Kidney (tissue), 14 donors: Measurements from ENCODE around the gene ZKSCAN1. TPM values are rescaled to one million over a fixed set of nuclear protein-coding genes. Genes with fewer than 3 reads are reported as not detected.

Source experiments
- DNase-seq, 5 donors: peaks; one replicate each; pipeline ENCODE4 v3.0.0-alpha.2; 2013 to 2020
- FAIRE-seq: peaks from 2 replicates; lab custom pipeline; 2012; peaks lifted over from hg19 to GRCh38; lab: Jason Lieb, UNC
- H3K27ac ChIP-seq, 2 donors: one replicate each; pipeline ENCODE4 v1.7.0; 2013; ENCODE audit warnings: low read depth in 2 of 2, low read length in 2 of 2, inconsistent platforms in 1 of 2
- H3K27me3 ChIP-seq: one replicate; pipeline ENCODE4 v1.7.1; 2013; ENCODE audit warnings: low read length, inconsistent platforms; ENCODE audit not compliant: control insufficient read depth, insufficient read depth
- H3K36me3 ChIP-seq, 3 donors: one replicate each; pipeline versions ENCODE4 v1.7.0 to v1.7.1; 2013; ENCODE audit warnings: low read length in 3 of 3, control low read depth in 1 of 3, inconsistent platforms in 1 of 3; ENCODE audit not compliant: insufficient read depth in 3 of 3, control insufficient read depth in 2 of 3
- H3K4me1 ChIP-seq, 3 donors: one replicate each; pipeline versions ENCODE4 v1.7.0 to v1.7.1; 2013; ENCODE audit warnings: low read length in 3 of 3, inconsistent platforms in 1 of 3, low read depth in 1 of 3; ENCODE audit not compliant: control insufficient read depth in 2 of 3, insufficient read depth in 2 of 3
- H3K4me3 ChIP-seq, 3 donors: one replicate each; pipeline versions ENCODE4 v1.7.0 to v1.8.1; 2013; ENCODE audit warnings: low read length in 3 of 3, control low read depth in 1 of 3, inconsistent platforms in 1 of 3
- H3K9ac ChIP-seq, 3 donors: one replicate each; pipeline versions ENCODE4 v1.7.0 to v1.7.1; 2013; ENCODE audit warnings: low read length in 3 of 3, control low read depth in 1 of 3, inconsistent platforms in 1 of 3
- H3K9me3 ChIP-seq, 3 donors: one replicate each; pipeline versions ENCODE4 v1.7.0 to v1.7.1; 2013; ENCODE audit warnings: low read length in 3 of 3, control low read depth in 1 of 3, inconsistent platforms in 1 of 3; ENCODE audit not compliant: control insufficient read depth in 2 of 3, insufficient read depth in 1 of 3
- CTCF ChIP-seq: IDR thresholded peaks from 3 replicates; pipeline ENCODE4 v1.5.1; 2012; ENCODE audit warnings: mild to moderate bottlenecking, moderate library complexity, borderline replicate concordance; ENCODE audit not compliant: insufficient read depth; ENCODE audit errors: extremely low read depth
- intact Hi-C: fragments of 100-400 bp; cut with DNase I; formaldehyde crosslinking; loops from one replicate; pipeline ENCODE4 v1.11.1; 2022
- polyA plus RNA-seq: library from polyadenylated mRNA; stranded (reverse); fragments of 350-450 nt; fragmentation: Illumina TruSeq; extraction: RNeasy Lipid Tissue Mini Kit (QIAGEN cat#74804); gene quantifications from one replicate; pipeline ENCODE4 v1.2.3, GENCODE V29; 2014; ENCODE audit warnings: low read depth, low replicate concordance; ENCODE audit not compliant: insufficient read depth
- total RNA-seq: library from RNA; stranded (reverse); fragmentation: NEBNext Ultra II Directional; extraction: Animal tissue kit (Norgen Biotek cat#: 25700); gene quantifications from one replicate; pipeline ENCODE4 v1.2.1, GENCODE V29; 2021
- donor health status: control.
- donor health status: control.
- donor health status: control.
- donor health status: control.
- donor health status: control.
- donor health status: DM: yes; HTN: yes; CAD: no.
- donor health status: Normal renal cell carcinoma (clear cell type).

Gene ZKSCAN1
- total and polyA plus RNA-seq, 2 donors from 2014 or later, result 7.7 to 76.6 TPM

- Histone ChIP-seq H3K36me3 (peaks cover 7 to 38% (median 32%) of the 10 kb centered on the region in 3 donors), H3K27ac (peak overlapping the region in 1 of 2 donors; percentile 92), H3K9ac (peak overlapping the region; percentile 69 to 86 (median 77)), H3K4me1 (peaks cover 0 to 7% (median 4%) of the 10 kb centered on the region in 3 donors), H3K9me3 (no peaks in the 10 kb centered on the region), H3K4me3 (peak overlapping the region; percentile 77 to 98 (median 81)), H3K27me3 (no peaks in the 10 kb centered on the region)
- no peak for TF ChIP-seq CTCF
- intact Hi-C loops, result no loop called here
- DNase-seq (no peak), FAIRE-seq (no peak)
Measured at GRCh38 chr7:100089458-100090196, 74.2 kb downstream of the ZKSCAN1 start.

DNA sequence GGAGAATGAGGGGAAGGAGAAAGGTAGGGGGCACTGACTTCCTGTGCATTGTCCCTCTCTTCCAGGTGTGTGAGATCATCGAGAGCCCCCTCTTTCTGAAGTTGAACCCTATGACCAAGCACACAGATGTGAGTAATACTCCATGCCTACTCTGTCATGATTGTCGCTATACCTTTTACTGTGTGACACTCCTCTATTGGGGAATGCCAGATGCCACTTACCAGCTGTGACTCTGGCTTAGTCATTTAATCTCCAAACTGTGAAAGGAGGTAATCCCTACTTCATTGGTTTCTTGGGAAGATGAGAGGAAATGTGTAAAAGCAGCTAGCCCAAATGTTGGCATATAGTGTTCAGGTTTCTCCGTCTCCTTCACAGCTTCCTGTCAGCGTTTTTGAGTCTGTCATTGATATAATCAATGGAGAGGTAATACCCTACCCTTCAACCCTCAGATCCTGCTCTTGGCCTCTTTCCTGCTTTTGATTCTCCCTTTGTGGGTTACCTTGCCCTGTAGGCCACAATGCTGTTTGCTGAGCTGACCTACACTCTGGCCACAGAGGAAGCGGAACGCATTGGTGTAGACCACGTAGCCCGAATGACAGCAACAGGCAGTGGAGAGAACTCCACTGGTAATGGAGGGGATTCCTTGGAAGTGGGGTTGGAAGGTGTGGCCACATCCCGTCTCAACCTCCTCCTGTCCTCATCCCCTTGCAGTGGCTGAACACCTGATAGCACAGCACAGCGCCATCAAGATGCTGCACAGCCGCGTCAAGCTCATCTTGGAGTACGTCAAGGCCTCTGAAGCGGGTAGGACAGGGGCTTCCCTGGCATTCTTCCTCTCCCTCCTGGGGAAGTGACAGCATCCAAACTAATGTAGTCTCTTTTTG, 75.4 kb downstream of the ZKSCAN1 start:
- no peak overlapping the region for H3K27ac ChIP-seq
- FAIRE-seq, result no peak
- intact Hi-C loops, result no loop called here
- DNase-seq, result no peak
- no peaks in the 10 kb centered on the region for H3K9me3 ChIP-seq
- no peak overlapping the region for H3K4me3 ChIP-seq
- H3K27me3 ChIP-seq, result no peaks in the 10 kb centered on the region
- TF ChIP-seq CTCF, result no peak
- H3K36me3 ChIP-seq, result peaks cover 10 to 49% (median 32%) of the 10 kb centered on the region in 3 donors
- no peak overlapping the region for H3K9ac ChIP-seq
- peaks cover 0 to 7% (median 4%) of the 10 kb centered on the region in 3 donors for H3K4me1 ChIP-seq

Other genes starting within 250 kb of the ZKSCAN1 start
- gene CYP3A4, start 231.4 kb upstream of the ZKSCAN1 start, total RNA-seq, result not detected
- 0.37 TPM for gene CYP3A4, start 231.4 kb upstream of the ZKSCAN1 start, polyA plus RNA-seq
- 0.16 TPM for gene CYP3A43, start 187.6 kb upstream of the ZKSCAN1 start, total RNA-seq
- not detected for gene CYP3A43, start 187.6 kb upstream of the ZKSCAN1 start, polyA plus RNA-seq
- gene OR2AE1, start 138.6 kb upstream of the ZKSCAN1 start, total RNA-seq, result not detected
- not detected for gene OR2AE1, start 138.6 kb upstream of the ZKSCAN1 start, polyA plus RNA-seq
- 30.9 TPM for gene TRIM4, start 96.1 kb upstream of the ZKSCAN1 start, total RNA-seq
- 15.4 TPM for gene TRIM4, start 96.1 kb upstream of the ZKSCAN1 start, polyA plus RNA-seq
- not detected for gene GJC3, start 86.0 kb upstream of the ZKSCAN1 start, total RNA-seq
- 0.73 TPM for gene GJC3, start 86.0 kb upstream of the ZKSCAN1 start, polyA plus RNA-seq
- 10.0 TPM for gene AZGP1, start 39.6 kb upstream of the ZKSCAN1 start, total RNA-seq
- 198 TPM for gene AZGP1, start 39.6 kb upstream of the ZKSCAN1 start, polyA plus RNA-seq
- 12.4 TPM for gene ZSCAN21, start 34.2 kb downstream of the ZKSCAN1 start, total RNA-seq
- gene ZSCAN21, start 34.2 kb downstream of the ZKSCAN1 start, polyA plus RNA-seq, result 10.8 TPM
- 30.8 TPM for gene ZNF3, start 66.1 kb downstream of the ZKSCAN1 start, total RNA-seq
- 15.8 TPM for gene ZNF3, start 66.1 kb downstream of the ZKSCAN1 start, polyA plus RNA-seq
- 89.1 TPM for gene COPS6, start 73.4 kb downstream of the ZKSCAN1 start, total RNA-seq
- gene COPS6, start 73.4 kb downstream of the ZKSCAN1 start, polyA plus RNA-seq, result 166 TPM
- gene MCM7, start 85.8 kb downstream of the ZKSCAN1 start, total RNA-seq, result 47.2 TPM
- gene MCM7, start 85.8 kb downstream of the ZKSCAN1 start, polyA plus RNA-seq, result 21.0 TPM
- gene AP4M1, start 86.0 kb downstream of the ZKSCAN1 start, total RNA-seq, result 22.8 TPM
- 16.4 TPM for gene AP4M1, start 86.0 kb downstream of the ZKSCAN1 start, polyA plus RNA-seq
- gene TAF6, start 103.8 kb downstream of the ZKSCAN1 start, total RNA-seq, result 62.7 TPM
- gene TAF6, start 103.8 kb downstream of the ZKSCAN1 start, polyA plus RNA-seq, result 41.3 TPM
- 11.6 TPM for gene CNPY4, start 104.0 kb downstream of the ZKSCAN1 start, total RNA-seq
- 22.0 TPM for gene CNPY4, start 104.0 kb downstream of the ZKSCAN1 start, polyA plus RNA-seq
- 2.4 TPM for gene MBLAC1, start 111.4 kb downstream of the ZKSCAN1 start, total RNA-seq
- gene MBLAC1, start 111.4 kb downstream of the ZKSCAN1 start, polyA plus RNA-seq, result 3.7 TPM
- 122 TPM for gene LAMTOR4, start 133.3 kb downstream of the ZKSCAN1 start, total RNA-seq
- 470 TPM for gene LAMTOR4, start 133.3 kb downstream of the ZKSCAN1 start, polyA plus RNA-seq
- 27.1 TPM for gene TRAPPC14, start 143.1 kb downstream of the ZKSCAN1 start, total RNA-seq
- 14.8 TPM for gene TRAPPC14, start 143.1 kb downstream of the ZKSCAN1 start, polyA plus RNA-seq
- gene GAL3ST4, start 153.0 kb downstream of the ZKSCAN1 start, total RNA-seq, result 3.2 TPM
- 1.2 TPM for gene GAL3ST4, start 153.0 kb downstream of the ZKSCAN1 start, polyA plus RNA-seq
- gene GPC2, start 161.8 kb downstream of the ZKSCAN1 start, total RNA-seq, result 1.8 TPM
- gene GPC2, start 161.8 kb downstream of the ZKSCAN1 start, polyA plus RNA-seq, result 0.73 TPM
- gene STAG3, start 162.3 kb downstream of the ZKSCAN1 start, total RNA-seq, result 3.7 TPM
- 3.4 TPM for gene STAG3, start 162.3 kb downstream of the ZKSCAN1 start, polyA plus RNA-seq
- gene PVRIG, start 204.4 kb downstream of the ZKSCAN1 start, total RNA-seq, result 3.2 TPM
- gene PVRIG, start 204.4 kb downstream of the ZKSCAN1 start, polyA plus RNA-seq, result not detected